ENCODE data around the gene PPP1R13L.
"Not testable (repeated sequence)": the region's sequence is repeated elsewhere in the genome, so short reads cannot be mapped to it uniquely, and the experiment has no call there.

PPP1R13L gene

DNA sequence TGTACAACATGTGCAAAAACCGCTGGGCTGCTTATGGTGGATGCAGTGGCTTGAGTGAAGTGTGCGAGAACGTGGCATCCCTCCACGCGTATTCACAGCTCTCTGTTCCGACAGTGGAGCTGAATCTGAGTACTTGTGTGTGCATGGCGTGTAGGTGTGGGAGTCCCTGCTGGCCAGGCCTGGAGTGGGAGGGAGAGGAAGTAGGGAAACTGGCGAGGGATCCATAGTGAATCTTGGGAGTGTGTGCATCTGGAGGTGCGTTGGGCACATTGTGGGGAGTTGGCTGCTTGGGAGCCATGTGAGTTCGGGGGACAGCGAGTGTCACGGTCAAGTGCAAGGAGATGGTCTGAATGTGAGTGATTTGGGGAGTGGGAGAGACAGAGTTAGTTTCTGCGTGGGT lies 62.0 kb downstream of the PPP1R13L start:
- in situ Hi-C loops (cut with MboI; ENCODE audit: low pct_unique_long_range_greater_than_20kb, low sequenced_read_pairs, unreplicated experiment) = no loop called here
- TF ChIP-seq CTCF (IDR thresholded peaks at IDR 0.05; ENCODE audit: extremely low read depth, insufficient read depth, missing control alignments) = no peak
- no peak for DNase-seq (ENCODE audit: low spot score)

DNA sequence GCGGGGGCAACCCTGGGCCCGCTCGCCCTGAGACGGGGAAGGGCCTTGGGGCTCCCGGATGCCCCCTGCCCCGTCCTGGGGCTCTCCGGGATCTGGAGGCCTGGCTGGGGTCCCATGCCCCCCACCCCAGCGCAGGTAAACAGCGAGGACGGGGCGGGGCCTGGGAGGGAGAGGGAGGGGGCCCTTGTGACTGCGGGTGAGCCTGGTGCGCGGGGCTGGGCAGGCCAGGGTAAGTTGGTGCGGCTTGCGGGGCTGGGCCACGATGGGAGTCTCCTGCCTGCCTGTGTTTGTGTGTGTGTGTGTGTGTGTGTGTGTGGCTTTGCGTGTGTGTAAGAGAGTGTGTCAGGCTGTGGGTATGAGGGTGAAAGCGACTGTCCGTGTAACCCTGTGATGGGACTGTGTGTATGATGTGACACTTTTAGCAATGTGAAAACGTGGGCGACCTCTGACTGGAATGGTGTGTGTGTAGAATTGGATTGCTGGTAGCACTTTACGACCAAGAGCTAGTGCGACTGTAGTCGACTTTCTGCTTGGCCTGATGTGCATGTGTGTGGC lies 63.9 kb downstream of the PPP1R13L start:
- in situ Hi-C loops (cut with MboI; ENCODE audit: low pct_unique_long_range_greater_than_20kb, low sequenced_read_pairs, unreplicated experiment) = no loop called here
- no peak for TF ChIP-seq CTCF (IDR thresholded peaks at IDR 0.05; ENCODE audit: extremely low read depth, insufficient read depth, missing control alignments)
- DNase-seq (ENCODE audit: low spot score) = no peak

- no peak for TF ChIP-seq CTCF (IDR thresholded peaks at IDR 0.05; ENCODE audit: extremely low read depth, insufficient read depth, missing control alignments)
- peak; percentile 71 for DNase-seq (ENCODE audit: low spot score)
- in situ Hi-C loops (cut with MboI; ENCODE audit: low pct_unique_long_range_greater_than_20kb, low sequenced_read_pairs, unreplicated experiment) = no loop called here
Measured at GRCh38 chr19:45340232-45340898, 64.5 kb downstream of the PPP1R13L start, which contains the start of gene KLC3. Gene KLC3, plus strand, starts transcription at chr19:45340750. Its CDS starts 4,792 bp downstream, at chr19:45345542.

DNA sequence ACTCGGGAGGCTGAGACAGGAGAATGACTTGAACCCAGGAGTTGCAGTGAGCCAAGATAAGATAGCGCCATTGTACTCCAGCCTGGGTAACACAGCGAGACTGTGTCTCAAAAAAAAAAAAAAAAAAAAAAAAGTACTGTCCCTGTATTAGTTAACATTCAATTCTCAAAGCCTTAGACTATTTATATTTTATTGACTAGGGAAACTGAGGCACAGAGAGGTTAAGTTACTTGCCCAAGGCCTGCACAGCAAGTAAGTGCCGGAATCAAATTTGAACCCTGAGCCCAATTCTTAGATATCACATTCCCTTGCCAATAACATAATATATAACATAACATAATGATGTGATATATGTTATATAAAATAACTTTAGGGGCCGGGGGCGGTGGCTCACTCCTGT lies 65.2 kb downstream of the PPP1R13L start:
- no peak for TF ChIP-seq CTCF (IDR thresholded peaks at IDR 0.05; ENCODE audit: extremely low read depth, insufficient read depth, missing control alignments)
- in situ Hi-C loops (cut with MboI; ENCODE audit: low pct_unique_long_range_greater_than_20kb, low sequenced_read_pairs, unreplicated experiment) = no loop called here
- DNase-seq (ENCODE audit: low spot score) = no peak

DNA sequence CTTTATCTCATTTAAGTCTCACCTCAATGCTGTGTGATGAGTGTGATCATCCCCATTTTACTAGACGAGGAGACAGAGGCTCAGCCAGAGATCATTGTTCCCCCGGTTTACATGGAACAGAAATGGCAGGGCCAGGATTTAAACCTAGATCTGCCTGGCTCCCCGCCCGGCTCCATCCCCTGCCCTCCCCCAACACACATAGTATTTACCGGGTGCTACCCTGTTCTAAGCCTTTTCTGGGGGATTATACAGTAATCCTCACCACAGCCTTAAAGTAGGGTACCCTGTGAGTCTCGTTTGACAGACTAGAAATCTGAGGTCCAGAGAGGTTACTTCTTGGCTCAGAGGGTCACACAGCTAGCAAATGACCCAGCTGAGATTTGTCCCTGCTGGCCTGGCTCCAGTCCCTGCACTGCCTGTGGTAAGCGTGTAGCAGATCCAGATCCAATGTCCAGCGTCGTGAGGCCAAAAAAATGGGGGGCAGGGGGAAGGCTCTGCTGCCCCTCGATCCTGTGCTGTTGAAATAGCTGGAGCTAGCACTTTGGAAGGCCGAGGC lies 68.1 kb downstream of the PPP1R13L start:
- TF ChIP-seq CTCF (IDR thresholded peaks at IDR 0.05; ENCODE audit: extremely low read depth, insufficient read depth, missing control alignments) = no peak
- in situ Hi-C loops (cut with MboI; ENCODE audit: low pct_unique_long_range_greater_than_20kb, low sequenced_read_pairs, unreplicated experiment) = no loop called here
- DNase-seq (ENCODE audit: low spot score) = no peak

GRCh38 chr19:45334881-45335280 lies 70.0 kb downstream of the PPP1R13L start:
- in situ Hi-C loops (cut with MboI; ENCODE audit: low pct_unique_long_range_greater_than_20kb, low sequenced_read_pairs, unreplicated experiment); DNase-seq (ENCODE audit: low spot score): not testable (repeated sequence)

DNA sequence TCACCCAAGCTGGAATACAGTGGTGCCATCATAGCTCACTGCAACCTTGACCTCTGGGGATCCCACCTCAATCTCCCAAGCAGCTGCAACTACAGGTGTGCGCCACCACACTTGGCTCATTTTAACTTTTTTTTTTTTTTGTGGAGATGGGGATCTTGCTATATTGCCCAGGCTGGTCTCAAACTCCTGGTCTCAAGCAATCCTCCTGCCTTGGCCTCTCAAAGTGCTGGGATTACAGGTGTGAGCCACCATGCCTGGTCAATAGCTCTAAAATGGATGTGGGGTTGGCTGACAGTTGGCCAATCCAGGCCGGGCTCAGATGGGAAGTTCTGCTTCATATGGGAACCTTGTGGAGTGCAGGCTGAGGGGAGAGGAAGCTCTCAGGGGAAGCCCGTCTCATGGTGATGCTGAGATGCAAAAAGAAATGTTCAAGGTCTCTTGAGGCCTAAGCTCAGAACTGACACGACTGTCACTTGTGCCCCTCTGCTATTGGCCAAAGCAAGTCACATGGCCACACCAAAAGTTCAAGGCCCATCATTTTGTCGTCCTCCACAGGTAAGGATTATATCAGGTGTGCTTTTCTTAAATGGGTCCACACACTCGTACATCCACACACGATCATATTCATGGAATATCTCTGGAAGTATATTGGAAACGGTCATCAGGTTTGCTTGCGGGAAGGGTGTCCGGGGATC lies 71.1 kb downstream of the PPP1R13L start:
- DNase-seq (ENCODE audit: low spot score) = no peak
- TF ChIP-seq CTCF (IDR thresholded peaks at IDR 0.05; ENCODE audit: extremely low read depth, insufficient read depth, missing control alignments) = no peak
- in situ Hi-C loops (cut with MboI; ENCODE audit: low pct_unique_long_range_greater_than_20kb, low sequenced_read_pairs, unreplicated experiment) = no loop called here
